C4-2B (cell line): Measurements from ENCODE around the gene ALOX5.

Source experiments
- CTCF ChIP-seq: fragments of 450-650 bp; conservative IDR thresholded peaks from 2 replicates; pipeline ENCODE4 v1.5.1; 2017; ENCODE audit warnings: mild to moderate bottlenecking
- ZFX ChIP-seq: fragments of 450-650 bp; IDR thresholded peaks from 2 replicates; pipeline ENCODE4 v1.6.1; 2017

GRCh38 chr10:45377321-45377720 is 3.3 kb downstream of the ALOX5 start:
- TF ChIP-seq CTCF (no peak), ZFX (no peak)
